ENCODE data around the gene SUFU.

DNA sequence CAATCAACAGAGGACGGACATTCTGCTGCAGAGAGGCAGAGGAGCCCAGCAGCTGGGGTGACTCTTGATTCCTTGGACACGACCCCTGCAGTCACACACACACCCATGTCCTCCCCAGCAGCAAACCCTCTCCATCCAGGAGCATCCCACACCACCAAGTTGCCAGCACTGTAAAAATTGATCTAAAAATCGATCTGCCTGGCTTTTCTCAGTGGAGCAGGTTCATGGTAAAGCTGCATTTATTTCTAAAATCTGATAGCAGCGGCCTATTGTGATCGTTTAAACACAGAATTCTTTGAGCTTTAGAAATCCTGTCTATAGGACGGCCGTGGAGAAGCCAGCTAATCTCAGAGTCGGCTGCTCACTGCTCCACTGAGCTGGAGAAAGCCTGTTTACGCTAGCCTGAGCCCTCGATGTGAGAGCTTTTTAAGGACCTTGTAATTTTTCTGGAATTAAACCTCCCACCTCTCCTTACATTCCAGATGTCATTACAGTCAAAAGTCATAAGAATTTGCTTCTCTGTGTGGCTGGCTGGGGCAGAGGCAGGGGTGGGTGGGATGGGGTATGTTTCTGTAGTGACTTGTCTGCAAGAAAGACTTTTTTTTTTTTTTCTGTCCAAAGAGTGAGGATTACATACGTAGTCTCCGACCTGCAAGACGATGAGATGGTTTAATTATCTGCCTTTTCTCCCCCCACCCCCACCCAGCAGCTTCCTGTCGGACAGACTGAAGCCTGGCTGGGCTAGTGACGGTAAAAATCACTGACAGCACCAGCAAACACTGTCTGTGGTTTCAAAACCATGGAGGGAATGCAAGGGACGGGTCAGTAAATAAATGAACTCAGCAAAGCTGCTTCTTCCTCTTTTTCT is 172.1 kb downstream of the SUFU start:
- TF ChIP-seq SUZ12 (IDR thresholded peaks at IDR 0.05), result no peak
- no peak for TF ChIP-seq FOXK2 (IDR thresholded peaks at IDR 0.05)
- no peak for TF ChIP-seq LEF1 (IDR thresholded peaks at IDR 0.05; ENCODE audit: borderline replicate concordance)
- no peak for TF ChIP-seq SP1 (IDR thresholded peaks at IDR 0.05)
- TF ChIP-seq FOXM1 (IDR thresholded peaks at IDR 0.05; ENCODE audit: borderline replicate concordance), result no peak
- no peak for TF ChIP-seq HDGF (IDR thresholded peaks at IDR 0.05; ENCODE audit: borderline replicate concordance)
- no peak for TF ChIP-seq FOXA1 (IDR thresholded peaks at IDR 0.05)
- TF ChIP-seq, protein P1, sequence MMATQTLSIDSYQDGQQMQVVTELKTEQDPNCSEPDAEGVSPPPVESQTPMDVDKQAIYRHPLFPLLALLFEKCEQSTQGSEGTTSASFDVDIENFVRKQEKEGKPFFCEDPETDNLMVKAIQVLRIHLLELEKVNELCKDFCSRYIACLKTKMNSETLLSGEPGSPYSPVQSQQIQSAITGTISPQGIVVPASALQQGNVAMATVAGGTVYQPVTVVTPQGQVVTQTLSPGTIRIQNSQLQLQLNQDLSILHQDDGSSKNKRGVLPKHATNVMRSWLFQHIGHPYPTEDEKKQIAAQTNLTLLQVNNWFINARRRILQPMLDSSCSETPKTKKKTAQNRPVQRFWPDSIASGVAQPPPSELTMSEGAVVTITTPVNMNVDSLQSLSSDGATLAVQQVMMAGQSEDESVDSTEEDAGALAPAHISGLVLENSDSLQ (IDR thresholded peaks at IDR 0.05), result no peak
- no peak for TF ChIP-seq BHLHE40 (IDR thresholded peaks at IDR 0.05; ENCODE audit: borderline replicate concordance)
